ENCODE data around the gene ZSCAN10.
"Not testable (repeated sequence)": the region's sequence is repeated elsewhere in the genome, so short reads cannot be mapped to it uniquely, and the experiment has no call there.

The ZSCAN10 gene

DNA sequence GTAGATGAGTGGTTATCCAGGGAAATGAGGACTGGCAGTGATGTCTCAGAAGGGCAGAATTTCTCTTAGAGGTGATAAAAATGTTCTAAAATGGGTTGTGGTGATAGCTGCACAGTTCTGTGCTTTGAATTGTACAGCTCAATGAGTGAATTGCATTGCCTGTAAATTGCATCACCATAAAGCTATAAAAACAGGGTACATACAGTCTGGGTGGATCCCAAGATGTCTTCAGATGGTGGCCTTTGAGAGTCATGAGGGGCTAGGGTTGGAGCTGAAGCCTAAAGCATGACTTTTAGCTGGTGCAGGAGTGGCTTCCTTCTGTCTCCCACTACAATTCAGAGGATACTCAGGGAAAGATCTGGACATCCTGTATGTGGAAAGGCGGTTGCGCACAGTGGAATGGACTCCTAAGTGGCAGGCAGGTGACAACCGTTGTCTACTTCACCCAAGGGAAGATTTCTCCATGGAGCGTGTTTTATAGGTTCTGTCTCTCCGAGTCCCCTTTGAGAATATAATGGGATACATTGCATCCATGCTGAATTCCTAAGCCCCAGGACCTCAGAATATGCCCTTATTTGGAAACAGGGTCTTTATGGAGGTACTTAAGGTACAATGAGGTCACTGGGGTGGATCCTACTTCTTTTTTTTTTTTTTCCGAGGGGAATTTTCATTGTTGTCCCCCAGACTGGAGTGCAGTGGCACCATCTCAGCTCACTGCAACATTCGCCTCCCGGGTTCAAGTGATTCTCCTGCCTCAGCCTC lies 35.3 kb downstream of the ZSCAN10 start:
- no peak for DNase-seq (ENCODE audit: low read depth in 2 of 2)

DNA sequence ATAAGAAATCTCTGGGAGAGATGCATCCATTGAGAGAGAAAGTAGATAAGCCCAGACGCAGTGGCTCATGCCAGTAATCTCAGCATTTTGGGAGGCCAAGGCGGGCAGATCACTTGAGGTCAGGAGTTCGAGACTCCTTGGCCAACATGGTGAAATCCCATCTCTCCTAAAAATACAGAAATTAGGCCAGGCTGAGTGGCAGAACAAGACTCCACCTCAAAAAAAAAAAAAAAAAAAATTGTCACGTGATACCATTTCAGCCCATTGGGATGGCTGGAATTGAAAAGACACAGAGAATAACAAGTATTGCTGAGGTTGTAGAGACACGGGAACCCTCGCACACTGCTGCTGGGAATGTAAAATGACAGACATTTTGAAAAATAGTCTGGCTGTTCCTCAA lies 36.5 kb downstream of the ZSCAN10 start:
- no peak for DNase-seq (ENCODE audit: low read depth in 2 of 2)

DNA sequence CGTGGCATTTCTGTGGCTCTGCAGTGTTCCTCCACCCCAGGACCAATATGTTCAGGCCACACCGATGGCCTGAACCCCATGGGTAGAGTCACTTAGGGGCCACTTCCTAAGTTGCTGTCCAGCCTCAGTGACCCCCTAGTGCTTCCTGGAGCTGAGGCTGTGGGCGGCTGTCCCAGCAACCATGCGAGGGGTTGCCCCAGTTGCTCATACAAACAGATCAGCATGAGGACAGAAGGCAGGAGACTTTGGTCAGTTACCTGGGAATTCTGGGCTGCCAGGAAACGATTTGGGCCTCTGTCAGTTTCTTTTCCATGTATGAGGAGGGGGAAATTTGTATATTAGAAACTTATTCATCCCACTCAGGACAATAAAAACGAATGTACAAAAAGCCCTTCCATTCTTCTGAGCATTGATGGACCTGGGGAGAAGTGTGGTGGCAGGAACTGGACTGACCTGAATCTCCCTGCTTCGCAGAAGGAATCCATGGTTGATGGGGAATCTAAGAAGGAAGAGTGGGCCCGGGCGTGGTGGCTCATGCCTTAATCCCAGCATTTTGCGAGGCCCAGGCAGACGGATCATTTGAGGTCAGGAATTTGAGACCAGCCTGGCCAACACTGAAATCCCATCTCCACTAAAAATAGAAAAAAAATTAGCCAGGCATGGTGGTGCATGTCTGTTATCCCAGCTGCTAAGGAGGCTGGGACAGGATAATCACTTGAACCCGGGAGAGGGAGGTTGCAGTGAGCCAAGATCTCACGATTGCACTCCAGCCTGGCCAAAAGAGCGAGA lies 38.6 kb downstream of the ZSCAN10 start:
- no peak for DNase-seq (ENCODE audit: low read depth in 2 of 2)

DNA sequence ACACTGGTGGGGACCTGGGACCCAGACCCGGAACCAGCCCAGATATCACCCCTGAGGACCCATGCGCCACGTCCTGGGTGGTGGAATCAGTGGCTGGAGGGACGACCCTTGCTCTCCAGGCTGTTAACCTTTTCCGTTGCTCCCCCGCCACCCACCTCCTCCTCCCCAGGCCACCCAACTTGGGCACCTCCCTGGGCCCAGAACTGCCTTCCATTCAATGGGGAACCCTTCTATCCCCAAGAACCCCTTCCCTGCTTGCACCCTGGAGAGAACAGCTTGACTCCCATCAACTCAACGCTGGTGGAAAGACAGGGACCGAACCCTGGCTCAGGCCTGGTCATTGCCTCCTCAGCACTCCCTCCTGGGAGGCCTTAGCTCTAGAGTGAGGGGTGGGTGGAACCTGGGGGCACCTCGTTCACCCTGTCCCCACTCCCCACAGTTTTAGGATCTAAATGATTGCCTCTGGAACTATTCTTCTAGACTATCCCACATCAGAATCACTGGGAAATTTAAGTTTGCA lies 39.3 kb downstream of the ZSCAN10 start:
- DNase-seq (ENCODE audit: low read depth in 2 of 2) = no peak

DNA sequence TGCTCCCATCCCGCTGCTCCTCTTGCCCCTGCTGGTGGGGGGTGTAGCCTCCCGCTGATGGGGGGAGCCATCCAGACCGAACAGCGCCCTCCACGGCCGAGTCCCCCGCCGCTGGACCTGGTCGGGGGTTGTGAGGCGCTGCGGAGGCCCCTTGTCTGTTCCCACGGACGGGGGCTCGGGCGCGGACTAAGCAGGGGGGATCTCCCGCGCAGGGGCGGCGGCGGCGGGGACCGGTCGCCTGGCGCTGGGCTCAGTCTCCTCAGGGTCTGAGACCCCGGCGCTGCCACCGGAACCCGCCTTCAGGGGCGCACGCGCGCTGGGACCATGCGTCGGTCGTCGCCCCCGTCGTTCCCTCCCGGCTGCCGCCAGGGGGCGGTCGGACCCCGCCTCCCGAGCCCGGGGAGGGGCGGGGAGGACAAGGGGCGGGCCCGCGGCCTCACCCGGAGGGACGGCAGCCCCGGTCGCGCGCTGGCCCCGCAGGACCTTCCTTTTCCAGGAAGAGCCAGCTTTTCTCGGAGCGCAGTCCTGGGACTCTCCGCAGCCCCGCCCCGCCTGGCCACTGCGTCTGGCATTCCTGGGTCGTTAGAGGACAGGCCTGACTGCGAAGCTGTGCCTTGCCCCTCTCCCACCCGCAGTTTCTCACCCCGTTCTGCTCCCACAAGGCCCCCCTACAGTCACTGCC lies 39.9 kb downstream of the ZSCAN10 start:
- peak; percentile 75 to 82 for DNase-seq (ENCODE audit: low read depth in 2 of 2)

DNA sequence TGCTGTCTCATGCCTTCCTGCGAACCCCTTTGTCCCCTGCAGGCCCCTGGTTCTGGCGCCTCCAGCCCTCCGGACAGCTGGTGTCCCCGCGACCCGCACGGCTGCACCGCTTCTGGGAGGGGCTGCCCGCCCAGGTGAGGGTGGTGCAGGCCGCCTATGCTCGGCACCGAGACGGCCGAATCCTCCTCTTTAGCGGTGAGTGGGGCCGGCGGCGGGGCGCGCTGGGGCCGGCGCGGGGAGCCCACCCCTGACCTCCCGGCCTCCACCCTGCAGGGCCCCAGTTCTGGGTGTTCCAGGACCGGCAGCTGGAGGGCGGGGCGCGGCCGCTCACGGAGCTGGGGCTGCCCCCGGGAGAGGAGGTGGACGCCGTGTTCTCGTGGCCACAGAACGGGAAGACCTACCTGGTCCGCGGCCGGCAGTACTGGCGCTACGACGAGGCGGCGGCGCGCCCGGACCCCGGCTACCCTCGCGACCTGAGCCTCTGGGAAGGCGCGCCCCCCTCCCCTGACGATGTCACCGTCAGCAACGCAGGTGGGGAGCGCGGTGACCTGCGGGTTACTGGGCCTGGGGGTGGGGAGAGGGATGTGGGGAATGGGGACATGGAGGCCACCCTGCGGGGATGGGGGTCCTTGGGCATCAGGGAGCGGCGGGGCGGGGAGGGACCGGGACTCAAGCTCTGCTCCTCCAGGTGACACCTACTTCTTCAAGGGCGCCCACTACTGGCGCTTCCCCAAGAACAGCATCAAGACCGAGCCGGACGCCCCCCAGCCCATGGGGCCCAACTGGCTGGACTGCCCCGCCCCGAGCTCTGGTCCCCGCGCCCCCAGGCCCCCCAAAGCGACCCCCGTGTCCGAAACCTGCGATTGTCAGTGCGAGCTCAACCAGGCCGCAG lies 40.7 kb downstream of the ZSCAN10 start:
- no peak for DNase-seq (ENCODE audit: low read depth in 2 of 2)

DNA sequence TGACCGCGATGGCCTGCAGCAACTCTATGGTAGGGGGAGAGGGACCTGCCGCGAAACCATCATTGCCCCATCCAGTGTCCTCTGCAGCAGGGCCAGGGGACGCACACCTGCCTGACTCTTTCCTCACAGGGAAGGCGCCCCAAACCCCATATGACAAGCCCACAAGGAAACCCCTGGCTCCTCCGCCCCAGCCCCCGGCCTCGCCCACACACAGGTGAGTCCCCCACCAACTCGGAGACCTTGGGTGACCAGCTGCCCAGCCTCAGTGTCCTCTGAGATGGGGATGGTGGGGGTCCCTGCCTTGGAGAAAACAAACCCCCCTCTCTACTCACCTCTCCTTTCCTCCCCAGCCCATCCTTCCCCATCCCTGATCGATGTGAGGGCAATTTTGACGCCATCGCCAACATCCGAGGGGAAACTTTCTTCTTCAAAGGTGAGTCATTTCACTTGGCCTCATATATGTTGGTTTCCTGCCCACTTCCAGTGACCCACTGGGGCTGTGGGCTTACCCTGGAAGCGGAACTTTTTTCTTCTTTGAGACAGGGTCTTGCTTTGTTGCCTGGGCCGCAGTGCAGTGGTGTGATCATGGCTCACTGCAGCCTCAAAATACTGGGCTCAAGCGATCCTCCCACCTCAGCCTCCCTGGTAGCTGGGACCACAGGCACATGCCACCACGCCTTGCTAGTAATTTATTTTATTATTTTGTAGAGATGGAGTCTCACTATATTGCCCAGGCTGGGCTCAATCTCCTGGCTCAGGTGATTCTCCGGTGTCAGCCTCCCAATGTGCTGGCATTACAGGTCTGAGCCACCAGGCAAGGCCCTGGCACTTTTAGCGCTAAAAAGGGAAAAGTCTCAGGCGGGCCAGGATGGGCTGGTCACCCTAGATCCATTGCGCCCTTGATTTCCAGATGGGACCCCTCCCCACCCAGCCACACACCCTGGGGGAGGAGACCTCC lies 41.6 kb downstream of the ZSCAN10 start:
- no peak for DNase-seq (ENCODE audit: low read depth in 2 of 2)

DNA sequence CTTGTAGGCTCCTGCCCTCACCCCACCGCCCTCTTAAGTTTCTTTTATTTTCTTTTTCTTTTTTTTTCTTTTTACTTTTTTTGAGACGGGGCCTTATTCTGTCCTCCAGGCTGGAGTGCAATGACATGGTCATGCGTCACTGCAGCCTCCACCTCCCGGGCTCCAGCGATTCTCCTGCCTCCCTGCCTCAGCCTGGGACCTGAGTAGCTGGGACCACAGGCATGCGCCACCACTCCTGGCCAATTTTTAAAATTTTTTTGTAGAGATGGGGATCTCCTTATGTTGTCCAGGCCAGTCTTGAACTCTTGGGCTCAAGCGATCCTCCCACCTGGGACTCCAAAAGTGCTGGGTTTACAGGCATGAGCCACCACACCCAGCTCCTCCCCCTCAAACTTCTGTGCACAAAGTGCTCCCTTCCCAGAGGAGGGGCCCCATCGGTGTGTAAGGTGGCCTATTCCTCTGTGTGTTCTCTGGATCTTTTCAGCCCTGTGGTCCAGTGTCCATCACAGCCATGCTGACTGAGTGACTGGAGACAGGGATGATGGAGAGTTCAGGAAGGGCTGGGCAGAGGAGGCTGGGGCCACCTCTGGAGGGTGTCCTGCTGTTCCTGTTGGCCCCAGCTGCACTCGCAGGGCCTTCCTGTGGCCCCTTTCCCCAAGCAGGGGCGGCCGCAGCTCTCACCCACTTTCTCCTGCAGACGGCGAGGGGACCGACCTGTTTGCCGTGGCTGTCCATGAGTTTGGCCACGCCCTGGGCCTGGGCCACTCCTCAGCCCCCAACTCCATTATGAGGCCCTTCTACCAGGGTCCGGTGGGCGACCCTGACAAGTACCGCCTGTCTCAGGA lies 42.5 kb downstream of the ZSCAN10 start:
- DNase-seq (ENCODE audit: low read depth in 2 of 2) = no peak

DNA sequence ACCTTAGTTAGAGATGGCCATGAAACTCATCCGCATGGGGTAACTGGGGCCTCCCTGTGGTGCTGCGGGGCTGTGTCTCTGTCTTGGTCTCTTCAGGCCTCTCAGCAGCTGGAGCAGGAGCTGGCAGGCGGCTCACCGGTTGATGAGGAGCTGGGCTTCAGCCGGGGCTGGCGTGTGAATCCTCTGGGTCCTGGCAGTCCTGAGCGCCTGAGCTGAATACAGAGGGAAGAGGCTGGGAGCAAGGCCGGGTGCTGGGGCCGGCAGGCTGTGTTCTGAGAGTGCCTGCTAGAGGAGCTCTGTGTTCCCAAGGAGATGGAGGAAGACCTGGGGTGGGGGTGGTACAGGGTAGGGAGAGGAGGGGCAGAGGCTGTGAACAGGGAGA lies 43.4 kb downstream of the ZSCAN10 start:
- DNase-seq (ENCODE audit: low read depth in 2 of 2) = not testable (repeated sequence)

DNA sequence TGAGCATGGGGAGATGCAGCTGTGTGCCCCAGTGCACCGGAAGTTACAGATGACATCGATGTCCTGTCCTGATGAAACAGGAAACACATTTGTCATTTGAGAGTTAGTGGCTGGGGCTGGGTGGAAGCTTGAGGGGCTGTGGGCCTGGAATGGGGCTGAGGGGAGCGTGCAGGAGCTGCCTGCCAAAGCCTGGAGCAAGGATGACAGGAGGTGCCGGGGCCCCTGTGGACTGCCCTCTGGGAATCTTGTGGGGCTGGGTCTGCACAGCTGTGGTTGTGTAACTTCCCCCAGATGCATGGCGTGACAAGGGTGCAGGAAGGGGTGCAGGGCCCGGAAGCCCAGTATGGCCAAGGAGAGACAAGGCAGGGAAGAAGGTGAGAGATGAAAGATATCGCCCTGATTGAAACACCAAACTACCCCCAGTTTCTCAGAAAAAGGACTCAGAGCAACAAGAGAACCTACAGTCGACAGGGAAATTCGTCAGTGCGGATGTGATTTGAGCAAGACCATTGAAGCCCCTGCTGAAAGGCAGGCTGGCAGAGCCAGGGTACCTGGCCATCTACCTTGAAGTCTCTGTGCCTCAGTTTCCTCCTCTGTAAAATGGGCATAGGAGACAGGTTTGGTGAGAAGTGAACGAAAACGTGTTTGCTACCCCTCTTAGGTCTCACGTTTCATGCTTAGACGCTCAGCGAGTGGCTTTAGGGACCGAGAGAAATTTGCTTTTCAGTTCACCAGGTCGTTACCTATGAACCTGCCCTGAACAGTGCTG lies 43.9 kb downstream of the ZSCAN10 start:
- no peak for DNase-seq (ENCODE audit: low read depth in 2 of 2)

DNA sequence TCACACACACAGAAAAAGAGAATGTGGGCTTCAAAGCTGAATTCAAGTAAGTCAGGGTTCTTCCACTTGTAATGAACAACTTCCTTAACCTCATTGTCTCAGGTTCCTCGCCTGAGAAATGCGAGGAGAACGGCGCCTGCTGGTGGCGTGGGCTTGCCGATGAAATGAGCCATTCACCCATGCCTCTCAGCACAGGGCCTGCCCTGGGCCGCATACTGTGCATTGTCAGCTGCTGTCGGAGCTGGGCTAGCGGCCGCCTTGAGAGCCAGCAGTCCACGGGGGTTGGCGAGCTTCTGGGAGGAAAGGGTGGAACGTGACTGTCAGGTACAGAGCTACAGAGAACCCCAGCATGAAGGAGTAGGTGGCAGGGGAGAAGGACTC lies 45.8 kb downstream of the ZSCAN10 start:
- not testable (repeated sequence) for DNase-seq (ENCODE audit: low read depth in 2 of 2)

DNA sequence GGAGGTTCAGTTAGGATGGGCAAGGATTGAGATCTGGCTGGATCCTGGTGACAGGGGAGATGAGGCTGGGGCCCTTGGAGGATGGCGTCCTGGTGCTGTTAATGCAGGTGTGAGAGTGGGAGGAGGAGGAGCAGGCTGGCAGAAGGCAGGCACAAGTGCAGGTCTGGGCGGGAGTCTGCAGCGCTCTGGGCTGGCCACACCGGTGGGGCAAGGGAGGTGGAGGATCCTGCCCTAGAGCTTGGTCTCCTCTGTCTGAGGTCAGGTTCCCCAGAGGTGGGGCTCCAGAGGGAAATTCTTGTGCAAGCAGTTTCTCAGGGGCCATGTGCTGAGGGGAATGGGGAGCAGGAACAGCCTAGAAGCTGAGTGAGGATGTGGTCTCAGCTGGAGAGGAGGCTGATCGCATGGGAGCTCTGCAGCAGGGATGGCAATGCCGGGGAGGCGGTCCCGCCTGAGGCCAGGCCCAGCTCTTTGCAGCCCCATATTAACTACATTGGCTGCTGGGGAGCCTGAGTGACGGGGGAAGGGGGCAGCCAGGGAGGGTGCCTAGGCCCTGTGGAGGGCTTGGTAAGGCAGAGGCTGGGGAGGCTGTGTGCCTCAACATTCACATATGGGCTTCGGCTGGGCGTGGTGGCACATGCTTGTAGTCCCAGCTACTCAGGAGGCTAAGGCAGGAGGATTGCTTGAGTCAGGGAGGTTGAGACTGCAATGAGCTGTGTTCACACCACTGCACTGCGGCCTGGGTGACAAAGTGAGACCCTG lies 46.3 kb downstream of the ZSCAN10 start:
- not testable (repeated sequence) for DNase-seq (ENCODE audit: low read depth in 2 of 2)

DNA sequence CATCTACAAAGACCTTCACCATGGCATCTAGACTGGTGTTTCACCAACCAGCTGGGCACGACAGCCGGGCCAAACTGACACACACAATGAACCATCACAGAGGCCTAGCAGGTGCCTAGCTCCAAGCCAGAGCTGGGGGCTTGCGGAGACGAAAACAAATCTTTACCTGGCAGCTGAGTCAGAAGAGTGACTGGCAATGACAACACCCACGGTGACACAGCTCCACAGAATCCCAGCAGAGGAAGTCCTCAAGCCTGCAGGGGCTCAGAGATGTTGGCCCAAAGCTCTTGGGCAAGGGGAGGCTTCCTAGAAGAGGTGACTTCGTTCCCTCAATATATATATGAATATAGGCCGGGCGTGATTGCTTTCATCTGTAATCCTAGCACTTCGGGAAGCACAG lies 47.6 kb downstream of the ZSCAN10 start:
- DNase-seq (ENCODE audit: low read depth in 2 of 2) = no peak

DNA sequence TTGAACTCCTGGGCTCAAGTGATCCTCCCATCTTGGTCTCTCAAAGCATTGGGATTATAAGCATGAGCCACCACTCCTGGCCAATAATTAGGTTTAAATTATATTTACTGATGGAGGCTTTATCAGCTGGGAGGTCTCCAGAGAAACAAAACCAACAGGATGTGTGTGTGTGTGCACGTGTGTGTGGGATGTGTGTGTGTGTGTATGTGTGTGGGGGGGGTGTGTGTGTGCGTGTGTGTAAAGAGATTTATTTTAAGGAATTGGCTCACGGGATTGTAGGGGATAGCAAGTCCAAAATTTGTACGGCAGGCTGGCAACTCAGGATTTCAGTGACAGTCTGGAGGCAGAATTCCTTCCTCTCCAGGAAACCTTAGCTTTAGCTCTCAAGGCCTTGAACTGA lies 48.1 kb downstream of the ZSCAN10 start:
- no peak for DNase-seq (ENCODE audit: low read depth in 2 of 2)

DNA sequence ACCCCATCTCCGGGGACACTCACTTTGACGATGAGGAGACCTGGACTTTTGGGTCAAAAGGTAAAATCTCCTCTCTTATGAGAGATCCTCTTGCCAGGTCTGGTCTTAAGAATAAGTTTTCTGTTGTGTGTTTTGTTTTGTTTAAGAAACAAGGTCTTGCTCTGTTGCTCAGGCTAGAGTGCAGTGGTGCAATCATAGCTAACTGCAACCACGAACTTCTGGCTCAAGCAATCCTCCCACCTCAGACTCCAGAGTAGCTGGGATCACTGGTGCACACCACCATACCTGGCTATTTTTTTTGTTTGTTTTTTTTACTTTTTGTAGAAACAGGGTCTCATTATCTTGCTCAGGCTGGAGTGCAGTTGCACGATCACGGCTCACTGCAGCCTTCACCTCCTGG lies 48.6 kb downstream of the ZSCAN10 start:
- no peak for DNase-seq (ENCODE audit: low read depth in 2 of 2)

DNA sequence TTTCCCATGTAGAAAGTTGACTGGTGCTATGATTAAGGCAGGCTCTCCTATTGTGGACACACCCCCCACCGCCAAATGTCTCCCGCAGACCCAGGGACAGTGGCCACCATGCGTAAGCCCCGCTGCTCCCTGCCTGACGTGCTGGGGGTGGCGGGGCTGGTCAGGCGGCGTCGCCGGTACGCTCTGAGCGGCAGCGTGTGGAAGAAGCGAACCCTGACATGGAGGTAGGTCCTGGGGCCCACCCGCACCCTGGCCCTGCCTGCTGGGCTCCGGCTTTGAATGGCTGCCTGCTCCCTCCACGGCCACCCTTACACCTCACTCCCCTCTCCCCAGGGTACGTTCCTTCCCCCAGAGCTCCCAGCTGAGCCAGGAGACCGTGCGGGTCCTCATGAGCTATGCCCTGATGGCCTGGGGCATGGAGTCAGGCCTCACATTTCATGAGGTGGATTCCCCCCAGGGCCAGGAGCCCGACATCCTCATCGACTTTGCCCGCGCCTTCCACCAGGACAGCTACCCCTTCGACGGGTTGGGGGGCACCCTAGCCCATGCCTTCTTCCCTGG lies 49.1 kb downstream of the ZSCAN10 start:
- no peak for DNase-seq (ENCODE audit: low read depth in 2 of 2)

DNA sequence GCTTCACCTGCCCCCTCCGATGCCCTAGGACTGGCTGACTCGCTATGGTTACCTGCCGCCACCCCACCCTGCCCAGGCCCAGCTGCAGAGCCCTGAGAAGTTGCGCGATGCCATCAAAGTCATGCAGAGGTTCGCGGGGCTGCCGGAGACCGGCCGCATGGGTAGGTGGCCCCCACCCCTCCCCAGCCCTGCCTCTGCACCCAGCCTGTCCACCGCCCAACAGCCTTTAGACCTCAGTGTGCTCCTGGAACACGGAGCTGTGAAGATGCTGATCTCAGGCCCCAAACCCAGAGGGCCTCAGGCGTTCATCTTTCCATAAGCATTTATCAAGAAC lies 51.7 kb downstream of the ZSCAN10 start:
- DNase-seq (ENCODE audit: low read depth in 2 of 2) = no peak

Measured in activated CD4-positive, alpha-beta T cell treated with anti-CD3 and anti-CD28 coated beads for 24 hours (primary cell).